Uterus (tissue), 4 donors: ENCODE results near the gene BBS9. TPM values are rescaled to one million over a fixed set of nuclear protein-coding genes. Genes with fewer than 3 reads are reported as not detected.
A peak's percentile ranks its signal among the peaks of the same experiment; 100 is the strongest.

ENCODE experiments used
- DNase-seq, 2 donors: peaks; one replicate each; pipeline ENCODE4 v3.0.0-alpha.2; 2019 to 2020
- H3K27ac ChIP-seq, 2 donors: fragments of 200-600 bp; sonication (generic); 1 replicate in 1 of 2; 2 replicates in 1 of 2; pipeline ENCODE4 v1.5.1; 2016 to 2018
- H3K27me3 ChIP-seq, 2 donors: fragments of 200-600 bp; sonication (generic); one replicate each; pipeline ENCODE4 v1.5.1; 2018 to 2019; ENCODE audit warnings: control low read depth in 1 of 2
- H3K36me3 ChIP-seq, 2 donors: fragments of 200-600 bp; sonication (generic); one replicate each; pipeline ENCODE4 v1.5.1; 2019; ENCODE audit warnings: control low read depth in 1 of 2
- H3K4me1 ChIP-seq, 2 donors: fragments of 200-600 bp; sonication (generic); one replicate each; pipeline ENCODE4 v1.5.1; 2018 to 2019; ENCODE audit warnings: control low read depth in 1 of 2
- H3K4me3 ChIP-seq, 2 donors: fragments of 200-600 bp; sonication (generic); 1 replicate in 1 of 2; 2 replicates in 1 of 2; pipeline ENCODE4 v1.5.1; 2018 to 2019; ENCODE audit warnings: mild to moderate bottlenecking in 1 of 2
- H3K9me3 ChIP-seq, 2 donors: fragments of 200-600 bp; sonication (generic); one replicate each; pipeline ENCODE4 v1.5.1; 2019; ENCODE audit warnings: control low read depth in 1 of 2
- CTCF ChIP-seq, 4 experiments: fragments of 200-600 bp in 2 of 4; fragments of 450-650 bp in 2 of 4; sonication (generic) in 2 of 4; IDR thresholded peaks; one replicate each; pipeline ENCODE4 v1.5.1; 2016 to 2019; ENCODE audit warnings: antibody characterized with exemption in 4 of 4, mild to moderate bottlenecking in 2 of 4, moderate library complexity in 1 of 4
- POLR2A ChIP-seq, 2 donors: fragments of 450-650 bp; IDR thresholded peaks; one replicate each; pipeline ENCODE4 v1.6.1; 2016; ENCODE audit warnings: antibody characterized with exemption in 2 of 2, mild to moderate bottlenecking in 1 of 2, moderate library complexity in 1 of 2
- intact Hi-C: fragments of 100-400 bp; cut with DNase I; formaldehyde crosslinking; loops from one replicate; pipeline ENCODE4 v1.15.1; 2023; ENCODE audit warnings: low total_unique reads
- total RNA-seq, 4 donors: library from RNA; depleted of rRNA in 3 of 4; stranded (reverse); fragments of >200 nt in 3 of 4; gene quantifications; one replicate each; pipeline versions ENCODE4 v1.1.0 to v1.2.4, GENCODE V29; 2014 to 2023
- donor health status: DM: yes; HTN: yes; CAD: no.

BBS9 gene
- total RNA-seq, 4 donors from 2014 or later: 24.1 to 77.4 (median 39.4) TPM

GRCh38 chr7:33458581-33458980 lies 329.2 kb downstream of the BBS9 start:
- Histone ChIP-seq H3K27me3 (no peaks in the 10 kb centered on the region), H3K4me1 (no peaks in the 10 kb centered on the region), H3K4me3 (no peak overlapping the region), H3K27ac (no peak overlapping the region), H3K36me3 (no peaks in the 10 kb centered on the region), H3K9me3 (no peaks in the 10 kb centered on the region)
- intact Hi-C loops: no loop called here
- TF ChIP-seq POLR2A (IDR thresholded peaks at IDR 0.05) (no peak), CTCF (IDR thresholded peaks at IDR 0.05) (no peak)
- DNase-seq: no peak

- no peak overlapping the region for H3K27ac ChIP-seq
- no peaks in the 10 kb centered on the region for H3K4me1 ChIP-seq
- intact Hi-C loops: no loop called here
- no peaks in the 10 kb centered on the region for H3K27me3 ChIP-seq
- H3K9me3 ChIP-seq: no peaks in the 10 kb centered on the region
- DNase-seq: no peak
- TF ChIP-seq POLR2A (IDR thresholded peaks at IDR 0.05) (no peak), CTCF (IDR thresholded peaks at IDR 0.05) (peak in 1 of 4 experiments; percentile 2)
- no peaks in the 10 kb centered on the region for H3K36me3 ChIP-seq
- no peak overlapping the region for H3K4me3 ChIP-seq
Measured at GRCh38 chr7:33459340-33459751, 330.0 kb downstream of the BBS9 start.

- Histone ChIP-seq H3K27ac (no peak overlapping the region), H3K36me3 (no peaks in the 10 kb centered on the region), H3K9me3 (no peaks in the 10 kb centered on the region), H3K4me1 (no peaks in the 10 kb centered on the region), H3K27me3 (no peaks in the 10 kb centered on the region), H3K4me3 (no peak overlapping the region)
- TF ChIP-seq POLR2A (IDR thresholded peaks at IDR 0.05) (no peak), CTCF (IDR thresholded peaks at IDR 0.05) (no peak)
- intact Hi-C loops: no loop called here
- DNase-seq: no peak
Measured at GRCh38 chr7:33463131-33463530, 333.8 kb downstream of the BBS9 start.

- DNase-seq: no peak
- no peak overlapping the region for H3K4me3 ChIP-seq
- intact Hi-C loops: no loop called here
- no peaks in the 10 kb centered on the region for H3K27me3 ChIP-seq
- H3K27ac ChIP-seq: no peak overlapping the region
- no peaks in the 10 kb centered on the region for H3K9me3 ChIP-seq
- H3K36me3 ChIP-seq: no peaks in the 10 kb centered on the region
- no peak for TF ChIP-seq POLR2A (IDR thresholded peaks at IDR 0.05)
- TF ChIP-seq CTCF (IDR thresholded peaks at IDR 0.05): no peak
- H3K4me1 ChIP-seq: no peaks in the 10 kb centered on the region
Measured at GRCh38 chr7:33466203-33466602, 336.8 kb downstream of the BBS9 start.

- no peaks in the 10 kb centered on the region for H3K27me3 ChIP-seq
- intact Hi-C loops: no loop called here
- no peak for TF ChIP-seq CTCF (IDR thresholded peaks at IDR 0.05)
- TF ChIP-seq POLR2A (IDR thresholded peaks at IDR 0.05): no peak
- H3K36me3 ChIP-seq: no peaks in the 10 kb centered on the region
- no peak overlapping the region for H3K27ac ChIP-seq
- no peak for DNase-seq
- no peaks in the 10 kb centered on the region for H3K4me1 ChIP-seq
- H3K9me3 ChIP-seq: no peaks in the 10 kb centered on the region
- no peak overlapping the region for H3K4me3 ChIP-seq
Measured at GRCh38 chr7:33471636-33472242, 342.4 kb downstream of the BBS9 start.
